Central memory CD8-positive, alpha-beta T cell (primary cell): ENCODE measurements around the gene RAPGEF4.

ENCODE experiments used
- ATAC-seq: fragments of 150-1000 bp; cut with Tn5 transposase; replicated peaks from 2 replicates; pipeline ENCODE4 v1.10.0; 2022; ENCODE audit warnings: mild to moderate bottlenecking, moderate FRiP score, moderate number of reproducible peaks; ENCODE audit not compliant: poor library complexity, severe bottlenecking; ENCODE audit errors: extremely low read depth
- DNase-seq, 2 donors: peaks; one replicate each; pipeline ENCODE4 v3.0.0; 2021; ENCODE audit warnings: low spot score in 2 of 2
- H3K27ac Mint-ChIP-seq: one replicate; pipeline ENCODE4 v1.8.0; 2022; ENCODE audit warnings: low read depth, mild to moderate bottlenecking, moderate library complexity, mixed read lengths
- H3K27me3 Mint-ChIP-seq: one replicate; pipeline ENCODE4 v1.8.0; 2022; ENCODE audit warnings: mixed read lengths
- H3K36me3 Mint-ChIP-seq: one replicate; pipeline ENCODE4 v1.8.0; 2022; ENCODE audit warnings: mild to moderate bottlenecking, moderate library complexity, mixed read lengths; ENCODE audit not compliant: insufficient read depth
- H3K4me1 Mint-ChIP-seq: one replicate; pipeline ENCODE4 v1.8.0; 2022; ENCODE audit warnings: mixed read lengths
- H3K4me3 Mint-ChIP-seq: one replicate; pipeline ENCODE4 v1.8.0; 2022; ENCODE audit warnings: mild to moderate bottlenecking, moderate library complexity, mixed read lengths
- H3K9me3 Mint-ChIP-seq: one replicate; pipeline ENCODE4 v1.8.0; 2022; ENCODE audit warnings: mixed read lengths

Gene RAPGEF4

DNA sequence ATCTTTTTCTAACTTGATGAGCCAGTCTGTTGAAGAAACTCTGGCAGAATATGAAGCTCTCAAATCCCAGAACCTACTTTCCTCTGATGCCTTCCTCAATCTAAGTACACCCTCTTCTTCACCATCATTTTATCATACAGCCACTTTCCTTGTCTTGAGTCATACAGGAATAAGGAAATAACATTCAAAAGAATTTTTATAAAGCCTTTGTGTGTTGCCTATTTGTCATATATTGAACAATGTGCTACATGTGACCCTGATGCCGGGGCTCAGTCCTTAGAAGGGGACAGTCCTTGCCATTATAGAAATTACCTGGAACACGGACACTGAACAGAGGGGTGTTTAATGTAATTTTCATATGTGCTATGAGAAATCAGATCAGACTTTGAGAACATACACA, 27.4 kb downstream of the RAPGEF4 start:
- Mint-ChIP-seq H3K27me3 (peaks cover 11% of the 10 kb centered on the region), H3K9me3 (peaks cover 16% of the 10 kb centered on the region), H3K4me3 (no peak overlapping the region), H3K27ac (no peak overlapping the region), H3K36me3 (no peaks in the 10 kb centered on the region), H3K4me1 (no peaks in the 10 kb centered on the region)
- DNase-seq (no peak), ATAC-seq (no peak)

DNA sequence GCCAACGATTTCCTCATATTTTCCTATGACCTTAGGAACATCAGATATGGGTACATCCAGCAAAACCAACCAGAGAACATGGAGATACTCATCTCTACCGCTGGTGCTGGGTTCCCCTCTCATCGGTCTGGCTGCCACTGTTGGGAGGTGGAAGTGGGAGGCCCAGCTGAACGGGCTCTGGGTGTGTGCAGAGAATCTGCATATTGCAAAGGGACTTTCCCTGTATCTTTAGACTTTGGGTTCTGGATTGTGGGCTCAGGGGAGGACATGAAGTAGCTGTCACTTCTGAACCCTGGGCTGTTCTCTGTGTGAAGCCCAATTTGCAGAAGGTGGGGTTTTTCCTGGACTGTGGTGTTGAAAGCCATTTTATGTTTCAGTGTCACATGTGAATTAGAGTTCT, 30.0 kb downstream of the RAPGEF4 start:
- Mint-ChIP-seq H3K27me3 (peaks cover 11% of the 10 kb centered on the region), H3K36me3 (no peaks in the 10 kb centered on the region), H3K4me3 (no peak overlapping the region), H3K27ac (no peak overlapping the region), H3K4me1 (no peaks in the 10 kb centered on the region), H3K9me3 (peaks cover 8% of the 10 kb centered on the region)
- ATAC-seq = no peak
- no peak for DNase-seq

- ATAC-seq = no peak
- no peaks in the 10 kb centered on the region for H3K9me3 Mint-ChIP-seq
- no peak for DNase-seq
- H3K27ac Mint-ChIP-seq = no peak overlapping the region
- H3K27me3 Mint-ChIP-seq = peaks cover 13% of the 10 kb centered on the region
- no peaks in the 10 kb centered on the region for H3K36me3 Mint-ChIP-seq
- no peak overlapping the region for H3K4me3 Mint-ChIP-seq
- no peaks in the 10 kb centered on the region for H3K4me1 Mint-ChIP-seq
These were observed 32.8 kb downstream of the RAPGEF4 start for GRCh38 chr2:172768401-172768800.

GRCh38 chr2:172769879-172770278, 34.2 kb downstream of the RAPGEF4 start:
- H3K4me1 Mint-ChIP-seq = no peaks in the 10 kb centered on the region
- H3K4me3 Mint-ChIP-seq = no peak overlapping the region
- H3K9me3 Mint-ChIP-seq = no peaks in the 10 kb centered on the region
- ATAC-seq (no peak), DNase-seq (no peak)
- peaks cover 26% of the 10 kb centered on the region for H3K27me3 Mint-ChIP-seq
- no peaks in the 10 kb centered on the region for H3K36me3 Mint-ChIP-seq
- no peak overlapping the region for H3K27ac Mint-ChIP-seq

- no peak overlapping the region for H3K27ac Mint-ChIP-seq
- ATAC-seq = no peak
These were observed 35.2 kb downstream of the RAPGEF4 start for GRCh38 chr2:172770887-172771286.

DNA sequence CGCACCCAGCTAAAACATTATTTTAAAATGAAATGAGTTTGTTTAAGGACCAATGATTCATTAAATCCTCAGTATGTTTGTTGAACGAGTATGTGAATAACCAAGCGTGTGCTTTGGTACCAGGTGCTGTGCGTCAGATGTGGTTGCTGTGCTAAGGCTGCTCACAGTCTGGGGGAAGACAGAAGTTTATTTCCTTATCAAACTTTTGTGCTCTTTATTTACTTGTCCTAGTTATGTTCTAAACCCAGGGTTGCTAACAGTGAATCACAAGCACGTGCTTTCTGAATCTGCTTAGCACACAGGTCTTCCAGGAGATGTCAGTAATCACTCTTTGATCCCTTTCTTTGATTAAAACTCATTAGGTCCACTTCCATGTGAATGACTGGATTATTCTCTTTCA, 37.0 kb downstream of the RAPGEF4 start:
- Mint-ChIP-seq H3K9me3 (no peaks in the 10 kb centered on the region), H3K4me3 (no peak overlapping the region), H3K4me1 (no peaks in the 10 kb centered on the region), H3K27ac (no peak overlapping the region), H3K36me3 (no peaks in the 10 kb centered on the region), H3K27me3 (peaks cover 24% of the 10 kb centered on the region)
- DNase-seq (no peak), ATAC-seq (no peak)

More at GRCh38 chr2:172770887-172771286, 35.2 kb downstream of the RAPGEF4 start:
- H3K36me3 Mint-ChIP-seq = no peaks in the 10 kb centered on the region
- no peaks in the 10 kb centered on the region for H3K9me3 Mint-ChIP-seq
- H3K27me3 Mint-ChIP-seq = peaks cover 18% of the 10 kb centered on the region
- no peak overlapping the region for H3K4me3 Mint-ChIP-seq
- DNase-seq = no peak
- H3K4me1 Mint-ChIP-seq = no peaks in the 10 kb centered on the region

DNA sequence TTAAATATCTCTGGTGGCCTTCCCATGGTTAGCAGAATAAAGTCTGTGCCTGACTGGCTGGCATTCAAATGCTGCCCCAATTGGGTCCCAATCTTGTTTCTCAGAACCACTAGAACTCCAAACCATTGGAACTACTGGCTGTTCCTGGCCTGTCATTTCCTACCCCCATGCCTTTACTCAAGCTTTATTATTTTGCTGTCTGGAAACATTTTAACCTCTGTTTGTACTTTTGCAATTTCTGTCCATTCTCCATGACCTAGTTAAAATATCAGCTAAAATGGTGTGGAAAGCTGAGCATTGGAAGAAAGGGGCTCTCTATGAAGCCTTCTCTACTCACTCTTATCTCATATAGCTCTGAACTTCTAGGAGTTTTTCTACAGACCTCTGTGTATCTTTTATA, 38.7 kb downstream of the RAPGEF4 start:
- H3K27me3 Mint-ChIP-seq = peaks cover 33% of the 10 kb centered on the region
- H3K4me3 Mint-ChIP-seq = no peak overlapping the region
- DNase-seq (no peak), ATAC-seq (no peak)
- no peak overlapping the region for H3K27ac Mint-ChIP-seq
- no peaks in the 10 kb centered on the region for H3K36me3 Mint-ChIP-seq
- H3K4me1 Mint-ChIP-seq = no peaks in the 10 kb centered on the region
- no peaks in the 10 kb centered on the region for H3K9me3 Mint-ChIP-seq

DNA sequence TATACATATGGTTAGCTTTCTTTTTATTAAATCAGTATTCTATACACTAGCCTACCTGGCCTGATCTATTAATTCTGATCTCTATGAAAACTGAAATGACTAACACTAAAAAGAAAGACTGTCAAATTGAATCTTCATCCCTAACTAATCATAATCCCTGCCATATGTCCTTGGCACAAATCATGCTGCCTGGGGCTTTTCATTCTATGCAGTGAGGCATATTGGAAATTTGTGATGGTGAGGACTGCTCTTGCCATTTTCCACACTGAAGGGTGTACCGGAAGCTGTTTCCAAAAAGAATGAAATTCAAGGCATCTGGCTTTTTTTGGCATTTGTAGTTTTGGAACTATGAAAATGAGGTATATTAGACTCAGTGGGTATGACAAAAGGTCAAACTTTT, 39.7 kb downstream of the RAPGEF4 start:
- Mint-ChIP-seq H3K36me3 (no peaks in the 10 kb centered on the region), H3K4me3 (no peak overlapping the region), H3K4me1 (no peaks in the 10 kb centered on the region), H3K27ac (no peak overlapping the region), H3K9me3 (no peaks in the 10 kb centered on the region), H3K27me3 (peaks cover 44% of the 10 kb centered on the region)
- ATAC-seq = no peak
- DNase-seq = no peak

DNA sequence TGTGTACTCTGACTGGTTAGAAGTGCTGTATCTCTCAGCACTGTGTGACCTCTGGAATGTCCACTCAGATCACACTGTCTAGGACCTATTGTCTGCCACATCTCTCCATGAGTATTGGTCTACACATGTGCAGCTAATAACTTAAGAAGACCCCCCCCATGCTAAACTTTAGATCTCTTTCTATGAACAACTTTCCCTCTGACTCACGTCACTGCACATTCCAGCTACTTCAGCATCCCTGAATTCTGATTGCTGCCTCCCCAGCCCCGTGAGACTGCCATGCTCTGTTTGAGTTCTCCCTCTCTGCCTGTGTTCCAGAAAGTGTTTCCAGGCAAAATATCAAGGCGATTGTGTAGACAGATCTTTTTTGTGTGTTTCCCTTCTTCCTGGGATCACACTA, 41.8 kb downstream of the RAPGEF4 start:
- no peaks in the 10 kb centered on the region for H3K9me3 Mint-ChIP-seq
- no peak overlapping the region for H3K27ac Mint-ChIP-seq
- H3K27me3 Mint-ChIP-seq = peaks cover 57% of the 10 kb centered on the region
- H3K36me3 Mint-ChIP-seq = no peaks in the 10 kb centered on the region
- DNase-seq = no peak
- H3K4me3 Mint-ChIP-seq = no peak overlapping the region
- ATAC-seq = no peak
- no peaks in the 10 kb centered on the region for H3K4me1 Mint-ChIP-seq

DNA sequence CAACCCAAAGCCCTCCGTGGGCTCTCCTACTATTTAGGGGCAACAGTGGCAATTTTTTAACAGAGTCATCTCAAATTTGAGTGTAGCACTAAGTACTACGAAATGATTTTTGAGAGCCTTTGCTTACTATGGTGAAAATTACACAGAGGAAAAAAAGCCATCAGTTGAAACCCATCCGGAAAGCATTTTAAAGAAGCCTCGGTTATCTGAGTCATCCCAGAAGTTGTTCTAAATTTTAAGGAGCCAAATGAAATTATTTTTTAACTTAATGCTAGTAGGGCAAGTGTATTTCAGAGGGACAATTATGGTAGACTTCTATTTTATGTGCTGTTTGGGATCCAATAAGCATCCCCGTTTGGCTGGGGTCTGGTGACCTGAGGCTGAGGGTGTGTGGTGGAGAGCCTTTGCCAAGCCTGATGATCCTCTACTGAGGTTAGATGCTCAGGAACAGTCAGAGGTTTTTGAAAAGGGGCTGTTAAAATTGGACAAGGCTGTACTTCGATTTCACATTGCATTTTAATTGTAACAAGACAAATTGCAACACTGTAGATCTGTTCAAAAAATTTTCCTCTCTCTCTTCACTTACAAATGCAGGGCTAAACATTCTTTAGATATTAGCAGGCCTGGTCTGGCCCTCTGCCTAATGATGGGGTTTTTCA, 47.0 kb downstream of the RAPGEF4 start:
- ATAC-seq (no peak), DNase-seq (no peak)
- no peaks in the 10 kb centered on the region for H3K36me3 Mint-ChIP-seq
- H3K9me3 Mint-ChIP-seq = no peaks in the 10 kb centered on the region
- no peak overlapping the region for H3K4me3 Mint-ChIP-seq
- no peak overlapping the region for H3K27ac Mint-ChIP-seq
- no peaks in the 10 kb centered on the region for H3K4me1 Mint-ChIP-seq
- H3K27me3 Mint-ChIP-seq = peaks cover 61% of the 10 kb centered on the region

- Mint-ChIP-seq H3K27ac (no peak overlapping the region), H3K36me3 (peaks cover 1% of the 10 kb centered on the region), H3K4me3 (no peak overlapping the region), H3K4me1 (no peaks in the 10 kb centered on the region), H3K27me3 (peaks cover 57% of the 10 kb centered on the region), H3K9me3 (no peaks in the 10 kb centered on the region)
- ATAC-seq (no peak), DNase-seq (no peak)
These were observed 47.7 kb downstream of the RAPGEF4 start for GRCh38 chr2:172783165-172783898.

GRCh38 chr2:172788871-172789270, 53.2 kb downstream of the RAPGEF4 start:
- H3K9me3 Mint-ChIP-seq = no peaks in the 10 kb centered on the region
- H3K27me3 Mint-ChIP-seq = peaks cover 37% of the 10 kb centered on the region

GRCh38 chr2:172790404-172790803, 54.8 kb downstream of the RAPGEF4 start:
- Mint-ChIP-seq H3K4me1 (no peaks in the 10 kb centered on the region), H3K9me3 (no peaks in the 10 kb centered on the region), H3K27me3 (peaks cover 45% of the 10 kb centered on the region), H3K36me3 (peaks cover 1% of the 10 kb centered on the region), H3K4me3 (no peak overlapping the region), H3K27ac (no peak overlapping the region)
- ATAC-seq = no peak
- no peak for DNase-seq

More at GRCh38 chr2:172788871-172789270, 53.2 kb downstream of the RAPGEF4 start:
- ATAC-seq (no peak), DNase-seq (no peak)
- H3K36me3 Mint-ChIP-seq = peaks cover 1% of the 10 kb centered on the region
- H3K4me3 Mint-ChIP-seq = no peak overlapping the region
- H3K4me1 Mint-ChIP-seq = no peaks in the 10 kb centered on the region
- no peak overlapping the region for H3K27ac Mint-ChIP-seq
